Stimulated activated CD8-positive, alpha-beta memory T cell treated with anti-CD3 and anti-CD28 coated beads, Interleukin-12 subunit alpha, Interleukin-12 subunit beta, amount 100 ng/mL, for 4 hours (primary cell): ENCODE measurements around the gene TMEM69.
"Not testable (repeated sequence)": the region's sequence is repeated elsewhere in the genome, so short reads cannot be mapped to it uniquely, and the experiment has no call there.

Experiments
- DNase-seq: peaks from one replicate; pipeline ENCODE4 v3.0.0-alpha.2; 2020; ENCODE audit warnings: low read depth

TMEM69 gene

GRCh38 chr1:45687754-45688740, at the start of gene TMEM69:
TMEM69 (plus strand) TSS chr1:45688181; CDS start chr1:45691069, 2,888 bp downstream.
- peak; percentile 58 for DNase-seq

- no peak for DNase-seq
These were observed 47.7 kb upstream of the TMEM69 start for GRCh38 chr1:45640293-45640692.

GRCh38 chr1:45643321-45643720, 44.7 kb upstream of the TMEM69 start:
- DNase-seq = no peak

- no peak for DNase-seq
These were observed 44.0 kb upstream of the TMEM69 start for GRCh38 chr1:45643978-45644377.

- DNase-seq = no peak
These were observed 43.3 kb upstream of the TMEM69 start for GRCh38 chr1:45644661-45645060.

- no peak for DNase-seq
These were observed 40.5 kb upstream of the TMEM69 start for GRCh38 chr1:45647248-45648021.

- no peak for DNase-seq
These were observed 33.3 kb upstream of the TMEM69 start for GRCh38 chr1:45654540-45655280.

GRCh38 chr1:45656573-45657226, 31.3 kb upstream of the TMEM69 start:
- DNase-seq = no peak

- no peak for DNase-seq
These were observed 29.8 kb upstream of the TMEM69 start for GRCh38 chr1:45658171-45658570.

- DNase-seq = no peak
These were observed 28.8 kb upstream of the TMEM69 start for GRCh38 chr1:45659222-45659621.

- no peak for DNase-seq
These were observed 27.6 kb upstream of the TMEM69 start for GRCh38 chr1:45660336-45660735.

- DNase-seq = no peak
These were observed 21.1 kb upstream of the TMEM69 start for GRCh38 chr1:45666836-45667235.

GRCh38 chr1:45667321-45668111, 20.5 kb upstream of the TMEM69 start:
- DNase-seq = no peak

- DNase-seq = no peak
These were observed 19.5 kb upstream of the TMEM69 start for GRCh38 chr1:45668526-45668925.

GRCh38 chr1:45669379-45669778, 18.6 kb upstream of the TMEM69 start:
- DNase-seq = no peak

- no peak for DNase-seq
These were observed 17.9 kb upstream of the TMEM69 start for GRCh38 chr1:45669859-45670655.

GRCh38 chr1:45673956-45674355, 14.0 kb upstream of the TMEM69 start:
- DNase-seq = no peak

- DNase-seq = no peak
These were observed 13.5 kb upstream of the TMEM69 start for GRCh38 chr1:45674478-45674877.

GRCh38 chr1:45676553-45676952, 11.4 kb upstream of the TMEM69 start:
- DNase-seq = not testable (repeated sequence)

GRCh38 chr1:45677751-45678245, 10.2 kb upstream of the TMEM69 start:
- DNase-seq = no peak
